ENCODE measurements around the gene HOXD4.

- TF ChIP-seq CTCF (IDR thresholded peaks at IDR 0.05) (no peak), POLR2A (IDR thresholded peaks at IDR 0.05) (no peak), POLR2AphosphoS5 (IDR thresholded peaks at IDR 0.05) (no peak), EP300 (IDR thresholded peaks at IDR 0.05) (no peak)
These were observed 20.1 kb downstream of the HOXD4 start for GRCh38 chr2:176171351-176172006.

Data from sigmoid colon (tissue), 4 donors.